GM18499 (cell line): Measurements from ENCODE around the gene KL.
A peak's percentile ranks its signal among the peaks of the same experiment; 100 is the strongest.

Experiments used
- ATAC-seq: cut with Tn5 transposase; IDR thresholded peaks from one replicate; pipeline ENCODE4 v1.9.1; 2021; ENCODE audit warnings: moderate number of reproducible peaks; ENCODE audit not compliant: insufficient read depth, unreplicated experiment

Gene KL

GRCh38 chr13:33076001-33076992 is 60.1 kb downstream of the KL start:
- ATAC-seq, result no peak

- ATAC-seq, result no peak
Observed at GRCh38 chr13:33078263-33078662, 62.0 kb downstream of the KL start.

- ATAC-seq, result no peak
Observed at GRCh38 chr13:33079960-33080359, 63.7 kb downstream of the KL start.

- no peak for ATAC-seq
Observed at GRCh38 chr13:33080972-33081590, 64.9 kb downstream of the KL start.

GRCh38 chr13:33081666-33082065 is 65.4 kb downstream of the KL start:
- ATAC-seq, result no peak

- no peak for ATAC-seq
Observed at GRCh38 chr13:33083054-33083453, 66.8 kb downstream of the KL start.

GRCh38 chr13:33087091-33087490 is 70.9 kb downstream of the KL start:
- no peak for ATAC-seq

- ATAC-seq, result no peak
Observed at GRCh38 chr13:33087790-33088189, 71.6 kb downstream of the KL start.

GRCh38 chr13:33089311-33089710 is 73.1 kb downstream of the KL start:
- ATAC-seq, result no peak

- ATAC-seq, result no peak
Observed at GRCh38 chr13:33090755-33091414, 74.7 kb downstream of the KL start.

- ATAC-seq, result no peak
Observed at GRCh38 chr13:33091415-33091774, 75.2 kb downstream of the KL start.

GRCh38 chr13:33092073-33092987 is 76.1 kb downstream of the KL start:
- ATAC-seq, result no peak

- peak; percentile 57 for ATAC-seq
Observed at GRCh38 chr13:33096886-33097605, 80.8 kb downstream of the KL start.

GRCh38 chr13:33099860-33100259 is 83.6 kb downstream of the KL start:
- ATAC-seq, result no peak

- ATAC-seq, result no peak
Observed at GRCh38 chr13:33100886-33101285, 84.7 kb downstream of the KL start.

GRCh38 chr13:33101835-33102234 is 85.6 kb downstream of the KL start:
- no peak for ATAC-seq

- ATAC-seq, result no peak
Observed at GRCh38 chr13:33103457-33103856, 87.2 kb downstream of the KL start.

GRCh38 chr13:33105387-33106005 is 89.3 kb downstream of the KL start:
- no peak for ATAC-seq
